HepG2 (cell line): ENCODE data around the gene CLDN19. TPM values are rescaled to one million over a fixed set of nuclear protein-coding genes. Genes with fewer than 3 reads are reported as not detected.

Experiments used
- HMG20B ChIP-seq: conservative IDR thresholded peaks from 2 replicates; pipeline ENCODE4 v1.6.1; 2016; ENCODE audit warnings: missing genetic modification reagents, missing compliant biosample characterization
- HNF4G ChIP-seq, 2 experiments: sonication (generic) in 1 of 2; formaldehyde crosslinking in 1 of 2; IDR thresholded peaks; 2 replicates each; pipeline versions ENCODE4 v1.4.0 to v1.6.1; 2011 to 2020; ENCODE audit warnings: borderline replicate concordance in 2 of 2, low read depth in 2 of 2, mild to moderate bottlenecking in 2 of 2, low read length in 1 of 2, missing genetic modification reagents in 1 of 2, moderate library complexity in 1 of 2
- NBN ChIP-seq: fragments of 450-650 bp; conservative IDR thresholded peaks from 2 replicates; pipeline ENCODE4 v1.6.1; 2017
- NONO ChIP-seq, 2 experiments: fragments of 450-650 bp in 1 of 2; sonication (generic) in 1 of 2; formaldehyde crosslinking in 1 of 2; IDR thresholded peaks in 1 of 2; conservative IDR thresholded peaks in 1 of 2; 2 replicates each; pipeline versions ENCODE4 v1.6.1 to v1.8.0; 2017 to 2022; ENCODE audit warnings: mild to moderate bottlenecking in 1 of 2, missing genetic modification reagents in 1 of 2, moderate library complexity in 1 of 2
- ZMYM3 ChIP-seq: sonication (generic); formaldehyde crosslinking; IDR thresholded peaks from 2 replicates; pipeline ENCODE4 v1.5.1; 2020; ENCODE audit warnings: mild to moderate bottlenecking, missing genetic modification reagents
- ZNF460 ChIP-seq: sonication (generic); formaldehyde crosslinking; IDR thresholded peaks from 2 replicates; pipeline ENCODE4 v1.5.1; 2020; ENCODE audit warnings: missing genetic modification reagents, mild to moderate bottlenecking, borderline replicate concordance
- ZNF777 ChIP-seq: sonication (generic); formaldehyde crosslinking; IDR thresholded peaks from 2 replicates; pipeline ENCODE4 v1.4.0; 2020; ENCODE audit warnings: missing genetic modification reagents
- ZSCAN25 ChIP-seq: sonication (generic); formaldehyde crosslinking; IDR thresholded peaks from 2 replicates; pipeline ENCODE4 v1.8.0; 2022; ENCODE audit warnings: mild to moderate bottlenecking, missing genetic modification reagents
- polyA plus RNA-seq, 8 experiments: library from polyadenylated mRNA; depleted of rRNA in 3 of 8; stranded (reverse) in 7 of 8; unstranded in 1 of 8; fragments of >200 nt; fragmentation: Illumina TruSeq in 4 of 8; extraction: Trizol in 4 of 8; gene quantifications; 2 replicates each; pipeline versions ENCODE4 v1.2.1 to v1.2.3, GENCODE V29; 2011 to 2016; ENCODE audit warnings: low read depth in 4 of 8, missing spikeins in 1 of 8, mixed read lengths in 1 of 8; ENCODE audit not compliant: insufficient read depth in 1 of 8
- total RNA-seq, 5 experiments: library from RNA; depleted of rRNA; stranded (reverse); fragments of >200 nt; fragmentation: Illumina TruSeq; extraction: Trizol; gene quantifications; 2 replicates each; pipeline ENCODE4 v1.2.3, GENCODE V29; 2016; ENCODE audit warnings: low read depth in 1 of 5
- TF ChIP-seq, protein P1 (sequence below): IDR thresholded peaks from 2 replicates; pipeline ENCODE4 v1.6.1; 2016; ENCODE audit warnings: missing biosample characterization, missing genetic modification reagents, low read depth
- TF ChIP-seq, protein P2 (sequence below): IDR thresholded peaks from 2 replicates; pipeline ENCODE4 v1.6.1; 2016; ENCODE audit warnings: missing compliant biosample characterization, missing genetic modification reagents, borderline replicate concordance
- TF ChIP-seq, protein P3 (sequence below): sonication (generic); formaldehyde crosslinking; IDR thresholded peaks from 2 replicates; pipeline ENCODE4 v1.8.1; 2023; ENCODE audit warnings: mild to moderate bottlenecking, moderate library complexity, missing genetic modification reagents
- TF ChIP-seq, protein P4 (sequence below): sonication (generic); formaldehyde crosslinking; conservative IDR thresholded peaks from 2 replicates; pipeline ENCODE4 v1.4.0; 2020; ENCODE audit warnings: missing genetic modification reagents
- TF ChIP-seq, protein P5 (sequence below): sonication (generic); formaldehyde crosslinking; IDR thresholded peaks from 2 replicates; pipeline ENCODE4 v1.9.0; 2021; ENCODE audit warnings: missing genetic modification reagents, mild to moderate bottlenecking, borderline replicate concordance
- TF ChIP-seq, protein P6 (sequence below): sonication (generic); formaldehyde crosslinking; IDR thresholded peaks from 2 replicates; pipeline ENCODE4 v1.9.0; 2022; ENCODE audit warnings: missing genetic modification reagents, mild to moderate bottlenecking, borderline replicate concordance
- TF ChIP-seq, protein P7 (sequence below): sonication (generic); formaldehyde crosslinking; IDR thresholded peaks from 2 replicates; pipeline ENCODE4 v1.5.0; 2020; ENCODE audit warnings: mild to moderate bottlenecking, missing genetic modification reagents

CLDN19 gene
- total and polyA plus RNA-seq, 2 of the 13 experiments (the other 11 are each of a cell fraction or from before 2014, with no cell fraction given), result 5.0 to 7.6 TPM

DNA sequence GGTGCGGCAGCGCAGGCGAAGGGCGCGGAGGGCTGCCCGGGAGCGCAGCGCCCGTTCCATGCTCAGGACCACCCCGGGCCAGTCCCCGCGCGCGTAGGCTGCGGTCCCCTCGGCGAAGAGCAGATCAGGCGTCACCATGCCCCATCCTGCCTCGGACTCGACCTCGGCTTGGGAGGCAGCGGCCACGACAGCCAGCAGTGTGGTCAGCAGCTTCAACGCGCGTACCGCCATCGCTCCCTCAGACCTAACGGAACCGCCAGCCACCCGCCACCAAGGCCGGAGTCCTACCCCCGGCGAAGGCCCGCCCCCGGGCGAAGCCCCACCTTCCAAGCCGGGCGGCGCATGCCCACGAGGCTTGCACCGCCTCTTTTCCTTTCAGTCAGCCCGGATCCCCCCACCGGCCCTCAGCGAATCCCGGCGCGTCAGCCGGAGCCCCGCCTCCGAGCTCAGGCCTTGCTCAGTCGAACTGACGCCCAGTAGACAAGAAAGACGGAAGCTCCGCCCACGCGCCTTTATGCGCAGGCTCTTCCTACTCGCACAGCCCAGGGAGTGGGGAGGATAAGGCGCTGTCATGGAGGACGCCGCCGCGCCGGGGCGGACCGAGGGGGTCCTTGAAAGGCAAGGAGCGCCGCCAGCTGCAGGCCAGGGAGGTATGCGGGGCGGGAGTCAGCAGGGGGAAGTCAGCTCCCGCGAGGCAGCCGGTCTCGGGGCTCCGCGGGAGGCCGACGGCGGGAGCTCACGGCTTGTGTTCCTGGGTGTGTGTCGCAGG is 26.9 kb upstream of the CLDN19 start, which contains the start of the genes C1orf50 and P3H1 (continued):
- TF ChIP-seq HMG20B (no peak), NONO (IDR thresholded peaks at IDR 0.05) (no peak), NONO (CRISPR knock-in tag; conservative IDR thresholded peaks at IDR 0.05) (peak; percentile 73; the same call in 1 of the 2 replicates), ZSCAN25 (CRISPR knock-in tag) (no peak; the same call in 1 of the 2 replicates), ZNF460 (CRISPR knock-in tag) (no peak), ZMYM3 (no peak), ZNF777 (CRISPR knock-in tag) (peak; percentile 37; the same call in 1 of the 2 replicates), HNF4G (IDR thresholded peaks at IDR 0.05; ENCODE audit: borderline replicate concordance, low read depth, low read length) (no peak), HNF4G (CRISPR knock-in tag; IDR thresholded peaks at IDR 0.05; ENCODE audit: borderline replicate concordance, low read depth) (no peak), NBN (no peak)
- TF ChIP-seq, protein P1, sequence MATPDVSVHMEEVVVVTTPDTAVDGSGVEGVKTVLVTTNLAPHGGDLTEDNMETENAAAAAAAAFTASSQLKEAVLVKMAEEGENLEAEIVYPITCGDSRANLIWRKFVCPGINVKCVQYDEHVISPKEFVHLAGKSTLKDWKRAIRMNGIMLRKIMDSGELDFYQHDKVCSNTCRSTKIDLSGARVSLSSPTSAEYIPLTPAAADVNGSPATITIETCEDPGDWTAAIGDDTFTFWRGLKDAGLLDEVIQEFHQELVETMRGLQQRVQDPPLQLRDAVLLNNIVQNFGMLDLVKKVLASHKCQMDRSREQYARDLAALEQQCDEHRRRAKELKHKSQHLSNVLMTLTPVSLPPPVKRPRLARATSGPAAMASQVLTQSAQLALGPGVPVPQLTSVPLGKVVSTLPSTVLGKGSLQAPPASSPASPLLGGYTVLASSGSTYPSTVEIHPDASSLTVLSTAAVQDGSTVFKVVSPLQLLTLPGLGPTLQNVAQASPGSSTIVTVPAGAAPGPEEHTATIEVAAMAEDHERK (CRISPR knock-in tag), result no peak
- TF ChIP-seq, protein P2, sequence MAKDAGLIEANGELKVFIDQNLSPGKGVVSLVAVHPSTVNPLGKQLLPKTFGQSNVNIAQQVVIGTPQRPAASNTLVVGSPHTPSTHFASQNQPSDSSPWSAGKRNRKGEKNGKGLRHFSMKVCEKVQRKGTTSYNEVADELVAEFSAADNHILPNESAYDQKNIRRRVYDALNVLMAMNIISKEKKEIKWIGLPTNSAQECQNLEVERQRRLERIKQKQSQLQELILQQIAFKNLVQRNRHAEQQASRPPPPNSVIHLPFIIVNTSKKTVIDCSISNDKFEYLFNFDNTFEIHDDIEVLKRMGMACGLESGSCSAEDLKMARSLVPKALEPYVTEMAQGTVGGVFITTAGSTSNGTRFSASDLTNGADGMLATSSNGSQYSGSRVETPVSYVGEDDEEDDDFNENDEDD, result peak; percentile 22; the same call in 1 of the 2 replicates
- TF ChIP-seq, protein P3, sequence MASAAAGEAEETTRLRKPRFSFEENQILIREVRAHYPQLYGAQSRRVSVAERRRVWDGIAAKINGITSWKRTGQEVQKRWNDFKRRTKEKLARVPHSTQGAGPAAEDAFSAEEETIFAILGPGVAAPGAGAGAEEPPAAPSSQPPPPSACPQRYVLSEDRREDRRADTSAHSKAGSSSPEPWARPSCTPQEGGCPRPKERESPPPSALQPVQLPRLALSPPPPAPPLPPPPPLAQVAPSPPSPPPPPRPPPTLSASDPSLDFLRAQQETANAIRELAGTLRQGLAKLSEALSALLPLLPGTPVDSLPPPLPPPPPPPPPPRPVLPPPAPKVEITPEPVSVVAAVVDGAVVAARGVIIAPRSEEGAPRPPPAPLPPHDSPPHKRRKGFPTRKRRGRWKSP (CRISPR knock-in tag), result peak; percentile 68; the same call in 1 of the 2 replicates
- TF ChIP-seq, protein P4, sequence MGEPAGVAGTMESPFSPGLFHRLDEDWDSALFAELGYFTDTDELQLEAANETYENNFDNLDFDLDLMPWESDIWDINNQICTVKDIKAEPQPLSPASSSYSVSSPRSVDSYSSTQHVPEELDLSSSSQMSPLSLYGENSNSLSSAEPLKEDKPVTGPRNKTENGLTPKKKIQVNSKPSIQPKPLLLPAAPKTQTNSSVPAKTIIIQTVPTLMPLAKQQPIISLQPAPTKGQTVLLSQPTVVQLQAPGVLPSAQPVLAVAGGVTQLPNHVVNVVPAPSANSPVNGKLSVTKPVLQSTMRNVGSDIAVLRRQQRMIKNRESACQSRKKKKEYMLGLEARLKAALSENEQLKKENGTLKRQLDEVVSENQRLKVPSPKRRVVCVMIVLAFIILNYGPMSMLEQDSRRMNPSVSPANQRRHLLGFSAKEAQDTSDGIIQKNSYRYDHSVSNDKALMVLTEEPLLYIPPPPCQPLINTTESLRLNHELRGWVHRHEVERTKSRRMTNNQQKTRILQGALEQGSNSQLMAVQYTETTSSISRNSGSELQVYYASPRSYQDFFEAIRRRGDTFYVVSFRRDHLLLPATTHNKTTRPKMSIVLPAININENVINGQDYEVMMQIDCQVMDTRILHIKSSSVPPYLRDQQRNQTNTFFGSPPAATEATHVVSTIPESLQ (CRISPR knock-in tag), result no peak
- TF ChIP-seq, protein P5, sequence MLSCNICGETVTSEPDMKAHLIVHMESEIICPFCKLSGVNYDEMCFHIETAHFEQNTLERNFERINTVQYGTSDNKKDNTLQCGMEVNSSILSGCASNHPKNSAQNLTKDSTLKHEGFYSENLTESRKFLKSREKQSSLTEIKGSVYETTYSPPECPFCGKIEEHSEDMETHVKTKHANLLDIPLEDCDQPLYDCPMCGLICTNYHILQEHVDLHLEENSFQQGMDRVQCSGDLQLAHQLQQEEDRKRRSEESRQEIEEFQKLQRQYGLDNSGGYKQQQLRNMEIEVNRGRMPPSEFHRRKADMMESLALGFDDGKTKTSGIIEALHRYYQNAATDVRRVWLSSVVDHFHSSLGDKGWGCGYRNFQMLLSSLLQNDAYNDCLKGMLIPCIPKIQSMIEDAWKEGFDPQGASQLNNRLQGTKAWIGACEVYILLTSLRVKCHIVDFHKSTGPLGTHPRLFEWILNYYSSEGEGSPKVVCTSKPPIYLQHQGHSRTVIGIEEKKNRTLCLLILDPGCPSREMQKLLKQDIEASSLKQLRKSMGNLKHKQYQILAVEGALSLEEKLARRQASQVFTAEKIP (CRISPR knock-in tag), result no peak
- TF ChIP-seq, protein P6, sequence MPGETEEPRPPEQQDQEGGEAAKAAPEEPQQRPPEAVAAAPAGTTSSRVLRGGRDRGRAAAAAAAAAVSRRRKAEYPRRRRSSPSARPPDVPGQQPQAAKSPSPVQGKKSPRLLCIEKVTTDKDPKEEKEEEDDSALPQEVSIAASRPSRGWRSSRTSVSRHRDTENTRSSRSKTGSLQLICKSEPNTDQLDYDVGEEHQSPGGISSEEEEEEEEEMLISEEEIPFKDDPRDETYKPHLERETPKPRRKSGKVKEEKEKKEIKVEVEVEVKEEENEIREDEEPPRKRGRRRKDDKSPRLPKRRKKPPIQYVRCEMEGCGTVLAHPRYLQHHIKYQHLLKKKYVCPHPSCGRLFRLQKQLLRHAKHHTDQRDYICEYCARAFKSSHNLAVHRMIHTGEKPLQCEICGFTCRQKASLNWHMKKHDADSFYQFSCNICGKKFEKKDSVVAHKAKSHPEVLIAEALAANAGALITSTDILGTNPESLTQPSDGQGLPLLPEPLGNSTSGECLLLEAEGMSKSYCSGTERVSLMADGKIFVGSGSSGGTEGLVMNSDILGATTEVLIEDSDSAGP (CRISPR knock-in tag), result peak; percentile 76
- TF ChIP-seq, protein P7, sequence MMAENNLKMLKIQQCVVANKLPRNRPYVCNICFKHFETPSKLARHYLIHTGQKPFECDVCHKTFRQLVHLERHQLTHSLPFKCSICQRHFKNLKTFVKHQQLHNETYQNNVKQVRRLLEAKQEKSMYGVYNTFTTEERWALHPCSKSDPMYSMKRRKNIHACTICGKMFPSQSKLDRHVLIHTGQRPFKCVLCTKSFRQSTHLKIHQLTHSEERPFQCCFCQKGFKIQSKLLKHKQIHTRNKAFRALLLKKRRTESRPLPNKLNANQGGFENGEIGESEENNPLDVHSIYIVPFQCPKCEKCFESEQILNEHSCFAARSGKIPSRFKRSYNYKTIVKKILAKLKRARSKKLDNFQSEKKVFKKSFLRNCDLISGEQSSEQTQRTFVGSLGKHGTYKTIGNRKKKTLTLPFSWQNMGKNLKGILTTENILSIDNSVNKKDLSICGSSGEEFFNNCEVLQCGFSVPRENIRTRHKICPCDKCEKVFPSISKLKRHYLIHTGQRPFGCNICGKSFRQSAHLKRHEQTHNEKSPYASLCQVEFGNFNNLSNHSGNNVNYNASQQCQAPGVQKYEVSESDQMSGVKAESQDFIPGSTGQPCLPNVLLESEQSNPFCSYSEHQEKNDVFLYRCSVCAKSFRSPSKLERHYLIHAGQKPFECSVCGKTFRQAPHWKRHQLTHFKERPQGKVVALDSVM, result peak; percentile 42; the same call in 1 of the 2 replicates
